Epidermal melanocyte (primary cell): ENCODE measurements around the gene TBC1D30.
"Not testable (repeated sequence)": the region's sequence is repeated elsewhere in the genome, so short reads cannot be mapped to it uniquely, and the experiment has no call there.

ENCODE experiments used
- DNase-seq: peaks from one replicate; pipeline ENCODE4 v3.0.0; 2011; ENCODE audit warnings: low spot score; ENCODE audit not compliant: insufficient read length

Gene TBC1D30

DNA sequence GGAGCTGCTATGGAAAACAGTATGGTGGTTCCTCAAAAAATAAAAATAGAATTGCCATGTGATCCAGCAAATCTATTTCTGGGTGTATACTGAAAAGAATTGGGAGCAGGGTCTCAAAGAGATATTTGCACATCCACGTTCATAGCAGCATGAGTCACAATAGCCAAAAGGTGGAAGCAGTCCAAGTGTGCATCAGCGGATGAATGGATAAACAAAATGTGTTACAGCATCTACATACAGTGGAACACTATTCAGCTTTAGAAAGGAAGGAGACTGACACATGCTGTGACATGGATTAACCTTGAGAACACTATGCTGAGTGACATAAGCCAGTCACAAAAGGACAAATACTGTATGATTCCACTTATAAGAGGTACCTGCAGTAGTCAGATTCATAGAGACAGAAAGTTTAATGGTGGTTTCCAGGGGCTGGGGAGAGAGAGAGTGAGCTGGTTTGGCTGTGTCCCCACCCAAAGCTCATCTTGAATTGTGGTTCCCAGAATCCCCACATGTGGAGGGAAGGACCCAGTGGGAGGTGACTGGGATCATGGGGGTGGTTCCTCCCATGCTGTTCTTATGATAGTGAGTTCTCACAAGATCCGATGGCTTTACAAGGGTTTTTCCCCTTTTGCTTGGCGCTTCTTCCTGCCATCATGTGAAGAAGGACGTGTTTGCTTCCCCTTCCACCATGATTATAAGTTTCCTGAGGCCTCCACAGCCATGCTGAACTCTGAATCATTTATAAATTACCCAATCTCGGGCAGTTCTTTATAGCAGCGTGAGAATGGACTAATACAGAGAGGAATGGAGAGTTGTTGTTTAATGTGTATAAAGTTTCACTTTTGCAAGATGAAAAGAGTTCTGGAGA lies 17.6 kb upstream of the TBC1D30 start:
- no peak for DNase-seq

DNA sequence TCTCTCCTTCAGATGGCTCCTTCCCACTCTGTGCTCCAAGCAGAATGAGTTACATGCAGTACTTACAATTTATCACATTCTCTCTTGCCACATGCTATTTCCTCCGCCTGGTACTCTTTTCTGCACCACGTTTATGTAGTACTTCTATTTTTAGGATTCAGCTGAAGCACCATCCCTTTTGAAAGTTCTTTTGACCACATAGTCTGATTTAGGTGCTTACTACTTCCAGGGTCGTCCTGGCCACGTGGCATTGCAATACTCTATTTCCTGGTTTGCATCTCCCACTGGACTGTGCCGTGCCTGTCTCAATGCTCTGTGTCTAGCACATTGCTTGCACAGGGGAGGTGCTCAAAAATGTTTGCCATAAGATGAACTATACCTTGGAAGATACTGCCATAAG lies 16.3 kb upstream of the TBC1D30 start:
- no peak for DNase-seq

DNA sequence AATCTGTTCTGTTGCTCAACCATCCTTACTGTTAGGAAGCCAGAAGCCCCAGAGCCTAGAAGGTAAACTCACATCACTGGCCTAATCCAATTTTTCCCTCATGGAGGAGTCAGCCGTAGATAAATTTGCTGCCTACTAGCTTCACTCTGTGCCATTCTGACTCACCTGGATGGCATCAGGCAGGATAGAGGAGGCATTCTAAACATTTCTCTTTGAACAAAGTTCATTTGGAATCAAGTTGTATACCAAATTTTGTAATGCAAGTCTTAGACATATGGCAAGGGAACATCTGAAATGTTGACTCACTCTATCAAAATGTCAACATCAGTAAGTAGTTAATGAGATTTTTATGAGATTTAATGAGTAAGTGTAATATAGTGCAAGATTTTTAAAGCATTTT lies 13.6 kb upstream of the TBC1D30 start:
- DNase-seq: no peak

DNA sequence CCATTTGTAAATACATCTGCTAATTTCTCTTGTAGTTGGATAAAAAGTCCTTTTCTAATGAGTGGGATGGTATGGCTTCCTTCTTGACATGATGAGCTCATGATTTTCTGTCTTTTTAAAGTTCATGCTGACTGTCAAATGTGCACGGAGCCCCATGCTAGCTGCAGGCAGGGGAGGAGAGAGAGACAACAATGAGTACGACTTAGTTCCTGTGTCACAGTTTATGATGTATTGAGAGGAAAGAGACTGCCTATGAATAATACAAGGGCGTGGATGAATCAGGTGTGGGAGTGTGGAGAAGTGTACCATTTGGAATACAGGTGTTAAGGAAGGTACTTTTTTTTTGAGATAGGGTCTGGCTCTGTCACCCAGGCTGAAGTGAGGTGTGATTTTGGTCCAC lies 10.7 kb upstream of the TBC1D30 start:
- DNase-seq: no peak

DNA sequence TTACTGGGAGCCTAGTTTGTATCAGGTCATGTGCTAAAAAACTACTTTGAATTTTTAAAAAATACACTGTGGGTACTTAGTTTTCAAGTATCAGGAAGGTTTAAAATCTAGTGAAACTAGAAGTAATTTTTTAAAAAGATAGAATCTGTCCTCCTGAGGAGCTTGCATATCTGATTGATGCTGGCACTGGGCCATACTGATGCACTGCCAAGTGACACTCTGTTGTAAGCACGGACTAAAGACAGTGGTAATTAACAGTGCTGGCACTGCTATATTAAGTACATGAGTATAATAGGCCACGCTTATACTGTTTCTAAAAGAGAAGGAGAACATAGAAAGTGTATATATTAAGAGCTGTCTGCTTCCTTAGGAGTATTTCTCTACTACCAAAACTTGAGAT lies 10.0 kb upstream of the TBC1D30 start:
- no peak for DNase-seq

DNA sequence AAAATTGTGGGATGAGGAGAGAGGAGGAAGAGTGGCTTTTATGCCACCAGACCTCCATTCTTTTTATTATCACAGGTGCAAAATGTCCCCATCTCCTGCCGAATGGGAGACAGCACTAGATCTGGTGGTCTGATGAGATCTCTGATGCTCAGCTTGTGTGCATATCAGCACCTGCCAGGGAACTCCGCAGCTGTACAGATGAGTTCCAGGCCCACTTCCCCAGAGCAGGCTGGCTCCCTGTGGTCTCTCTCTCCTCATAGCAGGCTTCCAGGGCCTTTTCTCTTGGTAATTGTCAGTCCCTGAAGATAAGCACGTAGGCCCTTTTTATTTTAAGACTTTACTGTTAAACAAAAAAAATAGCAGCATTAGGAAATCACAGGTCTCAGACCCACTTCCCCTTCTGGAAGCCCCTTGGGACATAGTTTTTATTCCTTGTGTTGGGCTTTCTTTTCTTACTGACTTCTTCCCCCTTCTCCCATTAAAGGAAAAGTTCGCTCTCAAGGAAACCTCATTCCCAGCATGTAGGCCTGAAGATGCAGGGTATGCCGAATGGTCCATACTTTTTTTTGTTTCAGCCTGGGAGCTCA lies 4.5 kb upstream of the TBC1D30 start:
- no peak for DNase-seq

DNA sequence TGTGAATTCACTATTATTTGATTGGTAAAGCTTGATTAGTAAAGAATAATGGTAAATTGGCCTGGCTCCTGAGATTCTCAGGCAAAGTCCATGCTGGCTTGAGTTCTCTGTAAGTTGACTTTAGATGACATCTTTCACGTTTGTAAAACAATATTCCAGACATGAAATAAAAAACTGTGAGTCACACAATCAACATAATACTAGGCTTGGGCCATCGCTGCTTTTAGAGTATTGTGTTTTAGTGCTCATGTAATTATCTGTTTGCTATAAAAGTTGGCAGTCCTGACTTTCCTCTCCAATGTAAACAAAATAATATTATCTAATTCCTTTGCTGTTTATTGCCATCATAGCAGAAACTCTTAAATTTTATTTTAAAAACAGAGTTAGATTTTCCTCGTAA lies 3.9 kb upstream of the TBC1D30 start:
- no peak for DNase-seq

DNA sequence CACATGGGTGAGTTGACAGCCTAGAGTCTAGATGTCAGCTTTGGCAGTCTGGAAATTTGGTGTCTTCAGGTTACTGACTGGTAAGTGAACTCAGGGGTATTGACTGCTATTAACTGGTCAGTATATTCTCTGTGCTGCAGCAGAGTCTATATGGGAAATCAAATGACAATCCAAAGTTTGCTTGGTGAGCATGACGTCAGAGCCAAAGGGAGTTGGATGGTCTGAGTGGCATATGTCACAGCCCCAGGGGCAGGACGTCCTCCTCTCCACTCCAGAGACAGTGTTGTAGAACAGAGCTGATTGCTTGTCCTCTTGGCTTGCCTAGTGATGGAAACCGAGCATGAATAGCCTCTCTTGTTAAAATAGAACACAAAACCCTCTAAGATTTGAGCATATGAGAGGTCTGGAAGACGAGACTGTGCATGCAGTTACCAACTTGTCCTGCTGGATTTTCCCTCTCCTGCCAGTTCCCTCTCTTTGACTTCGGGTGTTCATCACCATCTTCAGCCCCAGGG lies 3.3 kb upstream of the TBC1D30 start:
- DNase-seq: peak; percentile 48

DNA sequence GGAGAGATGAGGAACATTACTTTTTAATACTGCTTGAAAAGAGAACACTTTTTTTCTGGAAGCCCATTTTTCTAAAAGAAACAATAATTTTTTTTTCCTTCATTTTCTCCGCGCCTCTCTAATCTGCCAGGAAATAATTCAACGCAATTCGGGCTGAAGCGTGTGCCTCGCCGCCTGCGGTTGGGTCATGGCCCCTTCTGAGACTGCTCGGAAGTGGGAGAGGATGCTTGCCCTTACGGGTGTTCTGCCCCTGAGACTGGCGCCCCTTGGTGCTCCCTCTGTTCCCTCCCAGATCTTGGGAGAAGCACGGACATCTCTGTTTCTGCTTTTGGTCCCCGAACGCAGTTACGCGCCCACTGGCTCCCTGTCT lies 332 bp upstream of the TBC1D30 start:
- DNase-seq: no peak

DNA sequence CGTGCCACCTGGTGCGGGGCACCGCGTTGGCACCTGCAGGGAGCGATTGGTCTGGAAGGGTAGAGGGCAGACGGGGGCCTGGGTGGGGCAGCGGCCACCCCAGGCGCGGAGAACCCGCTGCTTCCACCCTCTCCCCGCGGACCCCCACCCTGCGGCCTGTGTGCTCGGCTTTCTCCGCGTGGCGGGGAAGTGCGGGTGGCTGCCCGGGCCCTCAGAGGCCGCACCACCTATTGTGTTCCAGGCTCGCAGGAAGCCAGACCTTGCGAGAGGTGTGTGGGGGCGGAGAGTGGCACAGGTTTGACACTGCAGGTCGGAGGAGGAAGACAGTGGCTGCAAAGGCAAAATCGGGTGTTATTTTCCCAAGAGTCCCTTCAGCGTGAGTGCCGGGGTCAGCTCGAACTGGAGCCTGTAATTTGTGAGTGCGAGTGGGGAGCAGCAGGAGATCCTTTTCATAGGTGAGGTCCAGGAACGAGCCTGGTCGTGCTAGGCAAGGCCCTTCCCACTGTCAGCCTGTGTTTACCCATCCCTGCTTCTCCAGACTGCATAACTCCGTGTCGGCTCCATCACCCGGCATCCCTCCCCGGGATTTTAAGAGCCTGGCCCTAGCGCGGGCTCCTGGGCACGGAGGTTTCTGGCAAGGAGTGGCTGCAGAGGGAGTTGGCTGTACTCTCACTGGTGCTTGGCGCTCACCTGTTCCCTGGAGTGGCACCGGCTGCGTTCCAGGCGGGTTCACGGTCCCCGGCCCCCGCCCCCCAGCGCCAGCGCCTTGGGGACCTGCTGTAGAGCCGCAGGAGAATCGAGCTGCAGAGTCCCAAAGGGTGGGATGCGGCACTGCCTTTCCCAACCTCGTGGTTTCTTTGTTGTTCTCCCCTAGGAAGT lies 935 bp downstream of the TBC1D30 start:
- no peak for DNase-seq

DNA sequence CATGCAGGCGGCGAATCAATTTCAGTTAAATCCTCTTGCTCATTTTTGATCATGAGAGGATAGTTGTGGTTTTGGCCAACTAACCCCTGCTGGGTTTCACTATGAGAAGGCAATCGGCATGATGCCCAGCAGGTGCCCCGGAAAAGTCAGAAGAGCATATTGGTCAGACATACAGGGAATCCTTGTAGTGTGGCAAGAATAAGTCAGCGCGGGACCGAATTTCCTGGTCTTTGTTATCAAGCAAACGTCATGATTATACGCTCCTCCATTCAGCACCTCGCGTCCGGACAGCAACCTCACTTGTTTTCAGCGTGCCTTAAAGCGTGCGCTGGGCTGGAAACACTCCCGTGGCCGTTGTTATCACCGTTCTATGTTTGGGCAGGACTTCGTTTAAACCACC lies 1.8 kb downstream of the TBC1D30 start:
- no peak for DNase-seq

DNA sequence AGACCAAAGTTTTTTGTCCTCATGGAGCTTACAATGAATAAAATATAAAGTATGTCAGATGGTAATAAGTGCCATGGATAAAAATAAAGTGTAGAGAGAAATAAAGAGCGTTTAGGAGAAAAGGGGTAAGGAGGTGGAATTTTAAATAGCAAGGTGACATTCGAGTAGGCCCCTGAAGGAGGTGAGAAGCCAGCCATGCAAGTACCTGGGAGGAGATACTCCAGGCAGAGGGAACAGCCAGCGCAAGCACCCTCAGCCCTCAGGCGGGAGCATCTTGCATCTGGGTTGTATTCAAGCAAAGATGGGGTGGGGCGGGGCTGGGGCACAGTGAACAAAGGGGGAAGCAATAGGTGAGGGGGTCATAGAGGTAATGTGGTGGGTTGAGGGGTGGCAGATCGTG lies 4.3 kb downstream of the TBC1D30 start:
- no peak for DNase-seq

DNA sequence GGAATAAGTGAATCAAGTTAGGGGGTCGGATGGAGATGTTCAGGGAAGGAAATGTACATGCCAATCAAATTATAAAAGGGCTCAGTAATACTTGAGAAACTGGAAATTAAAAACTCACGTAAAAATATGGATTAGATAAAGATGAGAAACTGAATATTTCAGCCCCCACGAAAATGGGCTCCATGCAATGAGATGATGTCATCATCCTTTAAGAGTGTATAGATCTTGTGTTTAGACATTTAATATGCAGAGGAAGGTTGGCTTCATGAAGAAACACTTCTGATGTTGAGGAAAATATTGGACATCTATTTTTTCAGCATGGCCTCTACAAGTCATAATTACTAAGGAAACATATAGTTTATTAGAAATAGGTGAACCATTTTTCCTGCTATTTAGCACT lies 9.5 kb downstream of the TBC1D30 start:
- DNase-seq: no peak

DNA sequence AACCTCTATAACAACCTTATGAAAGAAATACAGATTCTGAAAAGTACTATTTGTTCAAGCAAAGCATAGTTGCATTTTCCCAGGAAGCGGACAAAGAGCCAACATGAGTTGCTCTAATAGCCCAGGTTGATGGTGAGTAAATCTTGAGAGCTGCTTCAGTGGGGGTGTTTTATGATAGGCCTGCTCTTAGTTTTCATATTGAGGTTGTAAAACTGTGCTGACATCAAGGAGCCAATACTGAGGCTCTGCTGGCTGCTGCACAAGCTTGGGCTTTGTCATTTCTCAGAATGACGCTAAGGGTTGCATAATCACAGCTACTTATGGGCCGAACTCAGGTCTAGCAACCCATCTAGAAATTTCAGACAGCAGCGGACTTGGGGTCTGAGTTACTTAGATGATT lies 11.5 kb downstream of the TBC1D30 start:
- no peak for DNase-seq

DNA sequence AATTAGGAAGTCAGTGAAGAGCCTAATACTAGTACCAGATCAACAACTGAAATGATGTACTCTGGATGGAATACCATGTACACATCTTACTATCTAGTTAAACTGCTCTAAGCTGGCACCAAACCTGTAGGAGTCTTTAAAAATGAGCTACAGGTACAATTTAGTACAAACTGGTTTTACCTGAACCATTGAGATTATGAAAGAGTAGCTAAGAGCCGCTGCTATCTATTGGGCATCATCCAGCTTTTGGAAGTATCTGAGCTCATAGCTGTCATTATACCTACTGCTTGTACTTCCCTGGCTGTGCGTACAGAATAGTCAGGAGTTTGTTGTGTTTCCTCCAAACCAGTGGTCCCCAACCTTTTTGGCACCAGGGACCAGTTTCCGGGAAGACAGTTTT lies 12.4 kb downstream of the TBC1D30 start:
- DNase-seq: no peak

DNA sequence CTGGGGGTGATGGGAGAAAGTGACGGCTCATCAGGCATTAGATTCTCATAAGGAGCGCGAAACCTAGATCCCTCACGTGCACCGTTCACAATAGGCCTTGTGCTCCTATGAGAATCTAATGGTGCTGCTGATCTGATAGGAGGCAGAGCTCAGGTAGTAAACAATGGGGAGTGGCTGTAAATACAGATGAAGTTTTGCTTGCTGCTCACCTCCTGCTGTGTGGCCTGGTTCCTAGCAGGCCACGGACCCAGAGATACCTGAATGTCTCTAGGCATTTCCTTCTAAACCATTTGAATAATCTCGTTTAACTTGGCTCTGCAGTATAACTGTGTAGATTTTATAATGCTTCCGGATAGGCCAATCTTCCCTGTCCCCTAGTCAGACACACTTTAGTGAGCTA lies 13.0 kb downstream of the TBC1D30 start:
- DNase-seq: no peak

DNA sequence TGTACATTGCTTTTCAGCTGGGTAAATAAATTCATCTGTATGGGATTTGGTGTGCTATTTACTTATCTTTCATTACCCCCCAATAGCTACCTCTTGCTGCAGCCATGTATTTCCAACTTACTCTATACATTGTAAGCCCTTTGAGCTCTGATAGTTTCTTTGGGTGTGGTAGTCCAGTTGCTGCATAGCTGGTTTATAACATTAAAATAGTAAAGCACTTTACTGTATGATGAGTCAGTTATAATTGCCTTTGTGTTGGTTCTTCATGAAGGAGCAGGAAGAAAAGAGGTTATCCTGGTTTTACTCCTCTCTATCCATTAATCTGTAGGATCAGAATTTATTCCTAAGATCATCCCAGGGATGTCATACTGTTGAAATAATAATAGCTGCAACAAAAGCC lies 15.7 kb downstream of the TBC1D30 start:
- no peak for DNase-seq

DNA sequence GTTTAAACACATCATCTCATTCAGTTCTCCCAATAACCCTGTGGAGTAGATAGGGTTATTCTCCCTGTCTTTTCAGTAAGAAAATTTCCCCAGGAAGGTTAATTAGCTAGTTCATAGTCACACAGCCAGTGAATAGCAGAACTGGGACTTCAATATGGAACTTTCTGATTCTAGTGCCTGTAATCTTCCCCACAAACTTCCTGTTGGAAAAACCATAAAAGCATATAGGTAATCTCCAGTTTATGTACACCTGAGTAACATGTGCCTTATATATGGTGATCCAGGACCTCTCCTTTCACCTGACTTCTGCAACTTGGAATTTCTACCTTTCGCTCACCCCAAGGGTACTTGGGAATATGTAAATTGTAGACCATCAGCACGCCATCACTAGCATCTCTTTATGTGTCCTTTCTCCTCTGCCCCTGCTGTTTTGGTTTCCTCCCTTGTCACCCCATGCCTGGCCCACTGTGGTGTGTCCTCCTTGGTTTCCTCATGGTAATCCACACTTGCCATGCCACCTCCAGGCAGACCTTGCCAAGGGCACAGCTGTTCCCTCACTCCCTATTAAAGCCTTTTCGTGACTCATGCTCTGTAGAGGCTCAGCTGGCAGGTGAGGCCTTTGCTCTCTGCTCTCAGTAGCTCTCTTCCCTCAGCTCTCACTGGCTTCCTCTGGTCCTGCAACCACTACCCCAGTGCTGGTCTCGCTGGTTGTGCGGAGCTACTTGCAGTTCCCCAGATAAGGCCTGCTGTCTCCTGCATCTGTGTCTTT lies 16.7 kb downstream of the TBC1D30 start:
- no peak for DNase-seq

DNA sequence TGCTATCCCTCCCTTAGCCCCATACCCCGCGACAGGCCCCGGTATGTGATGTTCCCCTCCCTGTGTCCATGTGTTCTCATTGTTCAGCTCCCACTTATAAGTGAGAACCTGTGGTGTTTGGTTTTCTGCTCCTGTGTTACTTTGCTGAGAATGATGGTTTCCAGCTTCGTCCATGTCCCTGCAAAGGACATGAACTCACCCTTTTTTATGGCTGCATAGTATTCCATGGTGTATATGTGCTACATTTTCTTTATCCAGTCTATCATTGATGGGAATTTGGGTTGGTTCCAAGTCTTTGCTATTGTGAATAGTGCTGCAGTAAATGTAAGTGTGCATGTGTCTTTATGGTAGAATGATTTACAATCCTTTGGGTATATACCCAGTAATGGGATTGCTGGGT lies 24.0 kb downstream of the TBC1D30 start:
- not testable (repeated sequence) for DNase-seq

DNA sequence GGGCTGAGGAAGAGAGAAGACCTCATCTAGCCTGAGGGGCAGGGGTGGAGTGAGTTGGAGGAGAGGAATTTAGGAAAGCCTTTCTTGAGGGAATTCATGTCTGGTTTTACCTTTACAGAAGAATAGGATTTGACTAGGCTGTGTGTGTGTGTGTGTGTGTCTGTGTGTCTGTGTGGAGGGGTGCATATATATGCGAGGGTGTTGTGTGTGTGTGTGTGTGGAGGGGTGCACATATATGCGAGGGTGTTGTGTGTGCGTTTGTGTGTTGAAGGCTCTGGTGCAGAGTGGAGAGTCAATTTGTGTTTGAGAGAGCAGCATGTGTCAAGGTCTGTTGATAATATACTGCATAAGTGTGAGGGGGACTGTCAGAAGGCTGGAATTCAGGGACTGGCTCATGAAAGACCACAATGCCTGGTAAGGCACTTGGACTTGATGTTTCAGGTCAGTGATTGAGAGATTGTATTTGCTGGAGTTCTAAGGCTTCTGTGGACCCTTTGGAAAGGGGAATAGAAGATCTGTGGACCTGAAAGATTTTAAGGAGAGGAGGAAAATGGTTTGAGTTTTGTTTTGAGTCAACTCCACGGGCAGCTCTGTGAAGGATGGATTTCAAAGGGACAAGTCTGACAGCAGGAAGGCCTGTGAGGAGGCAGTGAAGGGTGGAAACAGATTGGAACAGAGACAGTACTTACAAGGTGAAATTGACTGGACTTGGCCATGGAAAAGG lies 34.6 kb downstream of the TBC1D30 start:
- DNase-seq: no peak
